Lower leg skin (tissue), 3 donors: ENCODE measurements around the gene NPIPB13.
"Not testable (repeated sequence)": the region's sequence is repeated elsewhere in the genome, so short reads cannot be mapped to it uniquely, and the experiment has no call there.

ENCODE experiments used
- CTCF ChIP-seq, 3 donors: fragments of 450-650 bp; IDR thresholded peaks; one replicate each; pipeline ENCODE4 v1.5.1; 2016; ENCODE audit warnings: antibody characterized with exemption in 3 of 3, mild to moderate bottlenecking in 3 of 3, moderate library complexity in 2 of 3
- POLR2A ChIP-seq, 2 donors: fragments of 450-650 bp; IDR thresholded peaks; one replicate each; pipeline ENCODE4 v1.6.1; 2016 to 2017; ENCODE audit warnings: antibody characterized with exemption in 2 of 2, mild to moderate bottlenecking in 1 of 2, moderate library complexity in 1 of 2

- not testable (repeated sequence) for TF ChIP-seq CTCF, POLR2A (IDR thresholded peaks at IDR 0.05)
Observed at GRCh38 chr16:30282357-30282756, 34.1 kb upstream of the NPIPB13 start.
